Fibroblast of skin of scalp (primary cell): ENCODE data around the gene COX6B2.

Source experiments
- DNase-seq: peaks from one replicate; pipeline ENCODE4 v3.0.0-alpha.2; 2013

Gene COX6B2

DNA sequence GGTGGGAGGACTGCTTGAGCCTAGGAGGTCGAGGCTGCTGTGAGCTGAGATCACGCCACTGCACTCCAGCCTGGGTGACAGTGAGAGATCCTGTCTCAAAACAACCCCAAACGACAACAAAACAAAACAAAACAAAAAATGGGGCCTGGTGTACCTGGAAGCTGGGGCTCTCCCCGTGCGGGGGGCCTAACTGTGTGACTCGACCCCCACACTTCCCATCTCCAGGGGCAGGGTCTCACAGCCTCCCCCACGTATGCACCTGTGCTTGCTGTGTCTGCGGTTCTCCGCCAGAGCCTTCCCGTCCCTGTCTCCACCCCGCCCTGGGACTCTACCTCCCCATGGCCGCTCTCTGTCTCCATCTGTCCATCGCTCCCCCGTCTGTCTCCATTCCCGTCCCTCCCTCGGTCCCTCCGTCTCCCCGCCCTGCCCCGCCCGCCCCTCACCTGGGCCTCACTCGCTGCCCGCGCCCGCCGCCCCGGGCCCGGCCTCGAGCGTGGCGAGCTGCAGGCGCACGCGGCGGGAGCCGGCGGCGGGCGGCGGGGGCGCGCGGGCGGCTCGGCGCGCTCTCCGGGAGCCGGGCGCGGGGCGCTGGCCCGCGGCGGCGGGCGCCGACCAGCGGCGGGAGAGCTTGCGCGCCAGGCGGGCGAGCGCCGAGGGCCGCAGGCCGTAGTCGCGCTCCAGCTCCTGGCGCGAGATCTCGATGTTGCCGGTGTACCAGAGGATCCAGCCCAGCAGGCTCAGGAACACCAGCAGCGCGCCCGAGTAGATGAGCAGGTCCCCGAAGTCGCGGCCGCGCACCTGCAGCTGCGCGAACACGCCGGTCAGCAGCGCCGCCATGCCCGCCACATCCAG is 29.0 kb upstream of the COX6B2 start:
- peak; percentile 64 for DNase-seq

DNA sequence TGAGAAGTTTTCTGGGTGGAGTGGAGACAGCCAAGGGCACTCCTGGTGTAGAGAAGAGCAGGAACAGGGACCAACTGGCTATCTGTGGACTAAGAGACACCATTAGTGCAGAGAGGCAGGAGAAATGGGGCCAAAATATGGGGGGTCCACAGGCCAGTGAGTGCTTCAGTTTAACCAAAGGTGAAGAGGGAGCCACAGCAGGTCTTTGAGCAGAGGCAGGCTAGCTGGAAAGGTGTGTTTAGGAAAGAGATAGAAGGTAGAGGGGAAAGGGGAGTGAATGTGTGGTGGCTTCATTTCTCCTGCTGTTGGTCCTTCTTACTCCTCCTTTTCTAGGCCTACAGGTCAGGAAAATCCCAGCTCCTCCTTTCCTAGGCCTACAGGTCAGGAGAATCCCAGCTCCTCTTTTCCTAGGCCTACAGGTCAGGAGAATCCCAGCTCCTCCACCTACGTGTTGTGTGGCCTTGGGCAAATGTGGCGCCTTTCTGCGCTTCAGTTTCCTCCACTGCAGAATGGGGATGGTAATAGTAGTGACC is 28.1 kb upstream of the COX6B2 start:
- DNase-seq = no peak

DNA sequence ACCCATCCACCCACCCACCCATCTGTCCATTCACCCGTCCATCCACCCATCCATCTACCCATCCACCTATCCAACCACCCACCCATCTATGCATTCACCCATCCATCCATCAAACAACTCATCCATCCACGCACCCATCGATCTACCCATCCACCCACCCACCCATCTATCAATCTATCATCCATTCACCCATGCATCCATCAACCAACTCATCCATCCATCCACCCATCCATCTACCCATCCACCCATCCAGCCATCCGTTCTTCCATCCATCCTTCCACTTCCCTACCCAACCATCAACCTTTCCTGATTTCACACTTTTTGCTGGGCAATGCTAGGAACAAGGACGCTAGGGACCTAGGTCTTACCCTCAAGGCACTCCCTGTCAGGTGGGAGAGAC is 27.5 kb upstream of the COX6B2 start:
- DNase-seq = no peak

DNA sequence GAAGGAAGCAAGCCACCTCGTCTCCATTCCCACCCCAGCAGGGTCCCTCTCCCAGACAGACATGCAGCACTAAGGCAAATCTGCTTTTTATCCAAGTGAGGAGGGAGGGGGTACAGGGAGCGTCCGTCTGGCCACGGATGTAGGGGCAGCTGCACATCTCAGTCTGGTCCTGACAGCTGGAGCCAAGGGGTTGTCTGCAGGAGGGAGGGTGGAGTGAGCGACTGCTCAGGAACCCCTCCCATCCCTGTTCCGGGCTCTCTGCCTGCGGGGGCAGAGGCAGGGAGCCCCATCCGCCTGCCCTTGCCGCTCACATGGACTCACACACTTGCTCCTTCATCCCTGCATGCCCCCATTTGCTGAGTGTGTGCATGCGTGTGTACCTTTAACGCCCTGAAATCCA is 24.7 kb upstream of the COX6B2 start:
- no peak for DNase-seq

DNA sequence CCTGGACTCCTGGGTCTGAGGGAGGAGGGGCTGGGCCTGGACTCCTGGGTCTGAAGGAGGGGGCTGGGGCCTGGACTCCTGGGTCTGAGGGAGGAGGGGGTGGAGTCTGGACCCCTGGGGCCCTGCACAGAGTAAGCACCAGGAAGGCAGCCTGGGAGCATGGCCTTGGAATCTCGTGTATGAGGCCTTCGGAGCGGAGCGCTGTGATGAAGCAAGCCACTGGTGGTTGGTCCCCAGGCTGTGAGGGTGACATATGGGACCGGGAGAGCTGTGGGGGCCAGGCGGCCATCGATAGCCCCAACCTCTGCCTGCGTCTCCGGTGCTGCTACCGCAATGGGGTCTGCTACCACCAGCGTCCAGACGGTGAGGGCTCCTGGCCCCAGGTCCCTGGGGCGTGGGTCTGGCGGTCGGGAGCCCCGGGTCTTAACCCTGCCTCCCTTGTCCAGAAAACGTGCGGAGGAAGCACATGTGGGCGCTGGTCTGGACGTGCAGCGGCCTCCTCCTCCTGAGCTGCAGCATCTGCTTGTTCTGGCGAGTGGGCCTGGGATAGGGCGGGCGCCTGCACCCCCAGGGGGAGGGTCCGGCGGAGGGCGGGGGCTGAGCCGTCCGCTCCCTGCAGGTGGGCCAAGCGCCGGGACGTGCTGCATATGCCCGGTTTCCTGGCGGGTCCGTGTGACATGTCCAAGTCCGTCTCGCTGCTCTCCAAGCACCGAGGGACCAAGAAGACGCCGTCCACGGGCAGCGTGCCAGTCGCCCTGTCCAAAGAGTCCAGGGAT is 23.0 kb upstream of the COX6B2 start:
- DNase-seq = no peak

DNA sequence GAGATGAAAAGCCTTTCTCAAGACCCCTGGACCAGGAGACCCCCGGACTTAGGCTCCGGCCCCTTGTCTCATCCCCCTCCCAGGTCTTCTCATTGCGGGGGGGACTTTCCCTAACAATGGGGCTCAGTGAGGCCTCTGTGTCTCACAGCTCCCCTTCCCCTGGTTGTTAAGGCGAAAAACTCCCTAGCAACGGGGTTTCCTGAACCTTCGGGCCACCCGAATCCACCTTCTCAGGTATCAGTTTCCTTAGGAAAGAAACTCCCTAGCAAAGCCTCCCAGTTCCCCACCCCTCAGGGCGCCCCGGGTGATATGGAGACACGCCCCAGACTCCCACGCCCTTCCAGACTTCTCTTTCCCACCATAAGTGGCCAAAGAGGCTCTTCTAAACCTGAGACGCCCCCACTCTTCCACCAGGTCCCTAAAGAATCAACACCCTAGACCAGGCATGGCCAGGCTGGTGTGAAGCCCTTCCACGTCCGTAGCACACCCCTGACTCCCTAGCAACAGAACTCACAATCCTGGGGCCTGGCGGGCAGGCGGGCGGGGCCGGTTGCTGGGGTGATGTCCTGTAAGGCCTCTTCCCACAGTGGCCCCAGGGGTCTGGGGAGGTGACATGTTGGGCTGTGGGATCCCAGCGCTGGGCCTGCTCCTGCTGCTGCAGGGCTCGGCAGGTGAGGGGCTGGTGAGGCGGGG is 21.9 kb upstream of the COX6B2 start, which contains the start of gene TMEM190:
TSS of gene TMEM190 (plus strand) at position 586 of the 693 bp plus-strand sequence. CDS start at position 614, 28 bp downstream.
- no peak for DNase-seq

DNA sequence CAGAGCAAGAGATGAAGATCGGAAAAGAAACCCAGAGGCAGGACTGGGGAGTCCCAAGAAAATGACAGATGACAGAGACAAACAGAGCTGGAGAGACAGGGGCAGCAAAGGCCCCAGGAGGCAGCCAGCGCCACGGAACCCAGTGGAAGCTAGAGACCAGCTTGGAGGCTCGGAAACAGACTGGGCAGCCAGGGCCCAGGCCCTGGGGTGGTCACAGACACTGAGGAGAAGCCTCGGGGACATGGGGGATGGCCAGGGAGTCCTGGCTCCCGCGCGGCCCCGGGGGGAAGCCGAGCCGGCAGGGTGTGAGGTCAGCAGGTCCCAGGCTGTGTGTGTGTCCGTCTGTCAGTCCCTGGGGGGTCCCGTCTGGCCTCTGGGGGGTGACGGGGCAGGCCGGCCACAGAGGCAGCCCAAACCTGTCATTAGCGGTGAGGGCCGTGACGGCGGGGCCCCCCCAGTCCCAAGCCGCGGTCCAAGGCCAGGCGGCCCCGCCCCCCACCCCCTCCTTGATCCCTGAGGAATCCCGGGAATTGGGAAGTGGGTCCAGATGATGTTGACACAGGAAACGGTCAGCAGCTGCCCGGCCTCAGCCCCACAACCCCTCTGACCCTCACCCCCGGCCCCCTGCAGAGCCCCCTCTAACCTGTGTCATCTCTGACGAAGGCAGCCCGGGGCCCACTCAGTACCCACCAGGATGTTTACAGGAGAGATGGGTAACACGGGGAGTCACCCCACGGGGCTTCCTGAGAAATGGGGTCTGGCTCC is 19.7 kb upstream of the COX6B2 start:
- peak; percentile 35 for DNase-seq

DNA sequence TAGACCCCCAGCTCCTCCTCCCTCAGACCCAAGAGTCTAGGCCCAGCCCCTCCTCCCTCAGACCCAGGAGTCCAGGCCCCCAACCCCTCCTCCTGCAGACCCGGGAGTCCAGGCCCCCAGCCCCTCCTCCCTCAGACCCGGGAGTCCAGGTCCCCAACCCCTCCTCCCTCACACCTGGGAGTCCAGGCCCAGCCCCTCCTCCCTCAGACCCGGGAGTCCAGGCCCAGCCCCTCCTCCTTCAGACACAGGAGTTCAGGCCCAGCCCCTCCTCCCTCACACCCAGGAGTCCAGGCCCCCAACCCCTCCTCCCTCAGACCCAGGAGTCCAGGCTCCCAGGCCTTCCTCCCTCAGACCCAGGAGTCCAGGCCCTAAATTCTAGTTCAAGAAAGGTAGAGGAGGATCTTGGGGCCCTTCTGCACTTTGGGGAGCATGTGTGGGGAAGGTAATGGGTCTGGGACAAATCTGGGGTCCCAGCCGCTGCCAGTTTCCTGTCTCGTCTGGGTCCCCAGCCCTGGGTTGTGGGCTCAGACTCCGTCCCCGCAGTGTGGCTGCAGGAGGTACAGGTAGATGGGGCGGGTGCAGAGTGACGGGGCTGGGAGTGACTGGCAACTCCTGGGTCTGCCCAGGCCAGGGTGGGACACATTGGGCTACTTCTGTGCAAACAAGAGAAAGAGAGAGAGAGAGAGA is 18.9 kb upstream of the COX6B2 start:
- no peak for DNase-seq

DNA sequence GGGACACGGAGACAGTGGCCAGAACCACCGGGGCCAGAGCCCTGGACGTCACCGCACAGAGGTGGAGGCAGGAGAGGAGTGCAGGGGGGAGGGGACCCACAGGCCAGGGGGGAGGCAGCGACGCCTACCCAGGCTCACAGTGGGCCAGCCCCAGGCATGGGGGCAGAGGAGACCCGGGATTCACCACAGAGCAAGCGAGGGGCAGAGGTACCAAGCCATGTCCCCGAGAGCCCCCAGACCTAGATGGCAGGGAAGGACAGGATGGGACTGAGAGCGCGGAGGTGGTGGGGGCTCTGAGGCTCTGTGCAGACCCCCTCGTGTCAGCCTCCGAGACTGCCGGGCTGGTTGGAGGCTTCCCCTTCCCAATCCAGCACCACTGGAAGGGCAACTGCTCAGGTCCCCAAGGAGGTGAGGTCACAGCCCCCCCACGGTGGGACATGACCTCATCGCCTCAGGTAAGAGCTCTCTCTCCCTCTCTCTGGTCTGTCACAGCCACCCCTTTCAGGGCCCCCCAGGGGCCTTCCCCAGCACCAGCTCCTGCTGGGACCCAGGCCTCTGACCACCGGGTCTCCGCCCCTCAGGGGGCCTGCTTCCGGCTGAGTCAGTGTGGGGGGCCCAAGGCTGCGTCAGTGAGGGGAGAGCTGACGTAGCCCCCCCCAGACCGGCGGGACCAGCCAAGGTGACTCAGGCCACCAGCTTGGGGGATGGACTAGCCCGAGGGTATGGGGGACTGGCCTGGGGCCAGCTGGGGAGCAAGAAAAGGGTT is 18.0 kb upstream of the COX6B2 start:
- DNase-seq = peak; percentile 77

DNA sequence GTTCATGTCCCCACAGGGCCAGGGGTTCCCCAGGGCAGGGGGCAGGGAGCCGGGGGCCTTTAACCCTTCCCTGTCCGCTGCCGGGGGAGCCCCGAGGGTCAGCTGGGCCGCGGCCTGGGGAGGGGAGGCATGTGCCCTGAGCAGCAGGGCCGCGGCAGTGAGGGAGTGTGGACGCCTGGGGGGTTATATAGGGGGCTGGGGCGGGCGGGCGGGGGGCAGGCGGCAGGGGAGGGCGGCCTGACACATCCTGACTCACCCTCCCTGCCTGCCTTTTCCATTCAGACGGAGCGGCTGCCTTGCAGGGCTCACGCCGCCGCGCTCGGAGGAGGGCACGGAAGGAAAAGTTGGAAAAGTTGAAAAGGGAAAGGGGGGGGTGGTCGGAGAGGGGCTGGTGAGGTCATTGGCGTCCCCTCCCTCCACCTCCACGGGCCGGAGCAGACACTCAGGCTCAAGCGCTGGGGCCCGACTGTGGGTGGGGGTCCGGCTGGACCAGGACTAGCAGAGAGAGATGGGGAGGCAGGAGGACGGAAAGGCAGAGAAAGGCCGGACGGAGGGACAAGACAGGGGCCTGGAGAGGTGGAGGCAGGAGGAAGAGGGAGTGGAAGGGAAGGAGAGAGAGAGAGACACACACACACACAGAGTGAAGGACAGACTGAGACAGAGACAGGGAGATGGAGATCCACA is 15.9 kb upstream of the COX6B2 start, which contains the start of gene IL11:
TSS of gene IL11 (minus strand) at position 159 of the 684 bp plus-strand sequence. CDS start at position 6, 153 bp downstream.
- DNase-seq = peak; percentile 81

DNA sequence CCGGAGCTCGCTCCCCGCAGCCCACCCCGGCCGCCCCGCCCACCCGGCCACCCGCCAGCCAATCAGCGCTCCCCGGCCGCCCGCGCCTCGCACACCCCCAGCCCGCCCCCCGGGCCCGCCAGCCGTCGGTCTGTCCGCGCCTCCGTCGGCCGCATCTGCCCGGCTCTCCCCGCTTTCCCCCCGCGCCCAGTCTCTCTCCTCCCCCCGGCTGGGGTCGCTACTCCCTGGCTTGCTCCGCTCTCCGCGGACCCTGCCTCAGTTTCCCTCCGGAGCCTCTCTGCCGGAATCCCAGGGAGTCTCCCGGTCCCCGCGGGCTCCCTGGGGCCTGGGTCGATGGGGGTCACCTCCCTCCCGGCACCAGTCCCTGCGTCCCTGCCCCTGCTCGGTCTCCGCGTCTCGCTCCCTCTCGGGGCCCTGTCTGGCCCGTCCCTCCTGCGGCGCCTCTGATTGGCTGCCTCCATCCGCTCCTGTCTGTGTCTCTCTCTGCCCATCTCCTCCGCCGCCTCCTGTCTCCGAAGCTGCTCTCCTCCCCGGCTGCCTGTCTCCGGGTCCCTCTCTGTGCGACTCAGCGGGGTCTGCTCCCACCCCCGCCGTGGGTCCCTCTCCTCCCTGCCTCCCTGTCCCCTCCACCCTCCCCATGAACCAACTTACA is 15.3 kb upstream of the COX6B2 start:
- peak; percentile 85 for DNase-seq

DNA sequence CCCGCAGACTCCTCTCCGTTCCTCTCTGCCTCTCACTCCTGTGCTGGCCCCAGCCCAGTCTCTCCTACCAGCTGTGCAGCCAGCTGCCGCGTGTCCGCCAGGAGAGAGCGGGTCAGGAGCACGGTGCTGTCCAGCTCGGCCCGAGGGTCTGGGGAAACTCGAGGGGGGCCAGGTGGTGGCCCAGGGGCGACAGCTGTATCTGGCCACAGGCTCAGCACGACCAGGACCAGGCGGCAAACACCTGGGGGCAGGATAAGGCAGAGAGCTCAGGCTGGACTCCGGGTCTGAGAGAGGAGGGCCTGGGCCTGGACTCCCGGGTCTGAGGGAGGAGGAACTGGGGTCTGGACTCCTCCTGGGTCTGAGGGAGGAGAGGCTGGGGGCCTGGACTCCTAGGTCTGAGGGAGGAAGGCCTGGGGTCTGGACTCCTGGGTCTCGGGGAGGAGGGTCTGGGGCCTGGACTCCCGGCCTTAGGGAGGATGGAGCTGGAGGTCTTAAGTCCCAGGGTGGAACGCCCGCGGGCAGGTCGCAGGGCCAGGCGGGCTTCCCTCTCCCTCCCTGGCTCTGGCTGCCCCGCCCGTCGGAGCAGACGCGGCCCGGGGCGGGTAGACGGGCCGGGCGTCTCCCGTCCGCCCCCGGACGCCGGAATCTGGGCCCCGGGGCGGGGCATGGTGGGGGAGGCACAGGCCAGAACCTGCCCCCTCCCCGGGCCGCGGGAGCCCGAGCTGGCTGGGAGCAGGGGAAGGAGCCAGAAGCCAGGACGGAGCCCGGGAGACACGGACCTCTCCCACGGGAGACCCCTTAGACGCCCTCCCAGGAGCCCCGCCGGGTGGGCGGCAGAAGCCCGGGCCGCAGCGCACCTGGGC is 14.4 kb upstream of the COX6B2 start:
- DNase-seq = peak; percentile 77

DNA sequence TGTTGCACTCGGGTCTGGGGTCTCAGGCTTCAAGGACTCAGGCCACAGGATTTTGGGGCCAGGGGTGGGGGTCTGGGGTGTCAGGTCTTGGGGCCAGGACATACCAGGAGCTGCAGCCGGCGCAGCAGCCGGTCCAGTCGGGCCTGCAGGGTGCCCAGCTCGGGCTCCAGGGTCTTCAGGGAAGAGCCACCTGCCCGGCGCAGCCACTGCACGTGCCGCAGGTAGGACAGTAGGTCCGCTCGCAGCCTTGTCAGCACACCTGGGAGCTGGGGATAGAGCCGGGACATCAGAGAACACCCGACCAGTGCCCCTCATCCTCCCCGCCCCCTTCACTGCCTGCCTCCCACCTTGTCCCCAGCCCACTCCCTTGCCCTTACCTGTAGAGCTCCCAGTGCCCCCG is 13.6 kb upstream of the COX6B2 start:
- no peak for DNase-seq

DNA sequence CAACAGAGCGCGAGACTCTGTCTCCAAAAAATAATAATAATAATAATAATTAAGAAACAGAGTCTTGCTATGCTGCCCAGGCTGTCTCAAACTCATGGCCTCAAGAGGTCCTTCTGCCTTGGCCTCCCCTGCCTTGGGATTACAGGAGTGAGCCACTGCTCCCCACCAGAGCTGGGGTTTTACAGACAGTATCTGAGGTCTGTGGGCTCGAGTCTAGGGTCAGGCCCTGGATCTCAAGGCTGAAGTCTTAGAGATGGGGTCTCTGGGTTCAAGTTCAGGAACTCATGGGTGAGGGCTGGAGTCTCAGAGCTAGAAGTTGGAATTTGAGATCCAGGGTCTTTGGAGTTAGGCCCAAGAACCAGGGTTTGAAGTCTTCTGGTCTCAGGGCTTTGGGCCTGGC is 12.3 kb upstream of the COX6B2 start:
- DNase-seq = no peak

DNA sequence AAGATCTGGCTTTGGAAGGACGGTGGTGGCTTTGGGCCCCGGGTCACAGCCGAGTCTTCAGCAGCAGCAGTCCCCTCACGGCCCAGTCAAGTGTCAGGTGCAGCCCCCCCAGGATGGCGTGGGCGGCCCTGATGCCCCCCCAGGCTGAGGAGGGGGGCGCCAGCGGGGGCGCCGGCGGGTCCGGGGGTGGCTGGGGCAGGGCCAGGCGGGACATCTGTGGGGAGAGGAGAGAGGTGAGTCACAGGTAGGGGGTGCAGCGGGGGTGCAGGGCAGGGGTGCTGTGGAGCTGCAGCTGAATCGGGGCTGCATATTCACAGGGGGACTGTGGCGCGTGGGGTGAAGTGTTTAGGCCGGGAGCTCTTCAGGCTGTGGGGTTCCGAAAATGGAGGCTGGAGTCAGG is 11.4 kb upstream of the COX6B2 start:
- no peak for DNase-seq

DNA sequence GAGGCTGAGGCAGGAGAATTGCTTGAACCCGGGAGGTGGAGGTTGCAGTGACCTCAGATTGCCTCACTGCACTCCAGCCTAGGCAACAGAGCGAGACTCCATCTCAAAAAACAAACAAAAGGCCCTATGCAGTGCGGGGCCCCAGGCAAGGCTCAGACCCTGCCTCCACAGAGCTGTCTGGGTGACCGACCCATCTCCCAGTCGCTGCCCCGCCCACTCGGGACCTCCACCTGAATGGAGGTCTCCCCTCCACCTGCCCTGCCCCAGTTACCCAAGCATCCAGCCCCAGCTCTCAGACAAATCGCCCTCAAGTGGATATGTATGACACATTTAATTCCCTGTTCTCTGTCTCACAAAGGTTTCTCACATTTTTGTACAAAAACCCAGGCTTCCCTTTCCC is 10.7 kb upstream of the COX6B2 start:
- no peak for DNase-seq

DNA sequence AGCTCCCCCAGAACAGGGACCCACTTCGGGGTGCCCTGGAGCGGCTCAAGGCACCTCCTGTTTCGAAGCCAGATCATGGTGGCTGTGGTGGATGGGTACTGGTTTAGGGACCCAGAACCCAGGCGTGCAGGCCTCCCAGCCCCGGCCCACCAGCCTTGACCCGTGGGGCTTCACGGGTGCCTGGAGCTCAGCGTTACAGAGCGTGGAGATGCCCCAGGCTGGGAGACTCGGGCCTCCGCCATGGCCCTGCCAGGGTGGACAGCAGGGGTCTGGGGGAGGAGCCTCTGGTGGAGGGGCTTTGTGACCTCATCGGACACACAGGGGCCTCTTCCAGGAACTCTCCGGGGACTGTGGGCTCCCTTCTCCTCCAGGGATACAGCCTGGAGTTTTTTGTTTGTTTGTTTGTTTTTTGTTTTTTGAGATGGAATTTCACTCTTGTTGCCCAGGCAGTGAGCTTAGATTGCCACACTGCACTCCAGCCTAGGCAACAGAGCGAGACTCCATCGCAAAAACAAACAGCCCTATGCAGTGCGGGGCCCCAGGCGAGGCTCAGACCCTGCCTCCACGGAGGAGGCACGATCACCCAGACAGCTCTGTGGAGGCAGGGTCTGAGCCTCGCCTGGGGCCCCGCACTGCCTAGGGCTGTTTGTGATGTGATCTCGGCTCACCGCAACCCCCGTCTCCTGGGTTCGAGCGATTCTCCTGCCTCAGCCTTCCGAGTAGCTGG is 8.6 kb upstream of the COX6B2 start, which contains the start of gene GARIN5B:
TSS of gene GARIN5B (minus strand) at position 271 of the 727 bp plus-strand sequence. CDS start at position 77, 194 bp downstream.
- no peak for DNase-seq
